Measurements from ENCODE around the gene GOLT1B. TPM values are rescaled to one million over a fixed set of nuclear protein-coding genes. Genes with fewer than 3 reads are reported as not detected.

GOLT1B gene
- total RNA-seq, 1 experiment from 2014 or later: 19.0 TPM

DNA sequence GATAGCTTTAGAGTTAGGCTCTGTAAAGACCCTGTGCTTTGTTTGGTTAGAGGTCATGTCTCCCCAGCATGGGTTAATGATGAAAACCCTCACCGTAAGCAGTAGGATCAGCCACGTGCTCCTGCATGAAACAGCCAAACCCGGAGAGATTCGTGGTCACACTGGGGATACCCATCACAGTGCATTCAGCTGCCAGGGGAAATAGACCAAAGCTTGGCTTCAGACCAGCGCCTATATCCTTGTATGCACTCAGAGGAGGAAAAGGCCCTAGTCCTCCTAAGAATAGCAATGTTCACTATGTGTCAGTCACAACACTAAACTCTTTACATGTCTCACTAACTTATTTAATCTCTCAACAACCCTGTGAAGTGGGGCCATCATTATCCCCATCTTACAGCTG is 40.8 kb downstream of the GOLT1B start:
- Histone ChIP-seq H3K27me3 (ENCODE audit: low read length) (no peaks in the 10 kb centered on the region), H3K9me2 (replicated peaks; ENCODE audit: low read length) (no peaks in the 10 kb centered on the region), H3K9ac (ENCODE audit: low read length) (no peak overlapping the region), H3K4me1 (ENCODE audit: insufficient read depth, low read length) (no peaks in the 10 kb centered on the region), H3K4me2 (ENCODE audit: low read length) (no peak overlapping the region), H3K36me3 (ENCODE audit: low read depth, low read length) (no peaks in the 10 kb centered on the region), H3K9me3 (ENCODE audit: low read length) (no peaks in the 10 kb centered on the region), H2AFZ (ENCODE audit: low read length) (no peak overlapping the region), H3K79me2 (ENCODE audit: low read length) (no peaks in the 10 kb centered on the region), H3K27ac (ENCODE audit: low read length) (no peak overlapping the region), H3F3A (ENCODE audit: low read length, unreplicated experiment) (no peaks in the 10 kb centered on the region), H3K4me3 (ENCODE audit: low read length) (no peak overlapping the region), H4K20me1 (ENCODE audit: low read length) (no peaks in the 10 kb centered on the region)
- DNase-seq (no peak), ATAC-seq (no peak)
- ChIA-PET CTCF (no interaction called here), POLR2A (ENCODE audit: unreplicated experiment) (interaction anchor here (0.6 kb wide), 1 partner anchor 104 kb away, joined by 7 read pairs; no protein-coding TSS in a partner anchor)
- no peak for TF ChIP-seq EZH2phosphoT487 (IDR thresholded peaks at IDR 0.05; ENCODE audit: borderline replicate concordance, low read length)
- TF ChIP-seq, protein P1, sequence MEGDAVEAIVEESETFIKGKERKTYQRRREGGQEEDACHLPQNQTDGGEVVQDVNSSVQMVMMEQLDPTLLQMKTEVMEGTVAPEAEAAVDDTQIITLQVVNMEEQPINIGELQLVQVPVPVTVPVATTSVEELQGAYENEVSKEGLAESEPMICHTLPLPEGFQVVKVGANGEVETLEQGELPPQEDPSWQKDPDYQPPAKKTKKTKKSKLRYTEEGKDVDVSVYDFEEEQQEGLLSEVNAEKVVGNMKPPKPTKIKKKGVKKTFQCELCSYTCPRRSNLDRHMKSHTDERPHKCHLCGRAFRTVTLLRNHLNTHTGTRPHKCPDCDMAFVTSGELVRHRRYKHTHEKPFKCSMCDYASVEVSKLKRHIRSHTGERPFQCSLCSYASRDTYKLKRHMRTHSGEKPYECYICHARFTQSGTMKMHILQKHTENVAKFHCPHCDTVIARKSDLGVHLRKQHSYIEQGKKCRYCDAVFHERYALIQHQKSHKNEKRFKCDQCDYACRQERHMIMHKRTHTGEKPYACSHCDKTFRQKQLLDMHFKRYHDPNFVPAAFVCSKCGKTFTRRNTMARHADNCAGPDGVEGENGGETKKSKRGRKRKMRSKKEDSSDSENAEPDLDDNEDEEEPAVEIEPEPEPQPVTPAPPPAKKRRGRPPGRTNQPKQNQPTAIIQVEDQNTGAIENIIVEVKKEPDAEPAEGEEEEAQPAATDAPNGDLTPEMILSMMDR (conservative IDR thresholded peaks at IDR 0.05; ENCODE audit: low read depth, low read length): no peak
- no peak for TF ChIP-seq EZH2 (IDR thresholded peaks at IDR 0.05; ENCODE audit: low read length, unreplicated experiment)
- no TSS peak for BruUV-seq (replicated peaks)
- intact Hi-C loops (cut with micrococcal nuclease): no loop called here

DNA sequence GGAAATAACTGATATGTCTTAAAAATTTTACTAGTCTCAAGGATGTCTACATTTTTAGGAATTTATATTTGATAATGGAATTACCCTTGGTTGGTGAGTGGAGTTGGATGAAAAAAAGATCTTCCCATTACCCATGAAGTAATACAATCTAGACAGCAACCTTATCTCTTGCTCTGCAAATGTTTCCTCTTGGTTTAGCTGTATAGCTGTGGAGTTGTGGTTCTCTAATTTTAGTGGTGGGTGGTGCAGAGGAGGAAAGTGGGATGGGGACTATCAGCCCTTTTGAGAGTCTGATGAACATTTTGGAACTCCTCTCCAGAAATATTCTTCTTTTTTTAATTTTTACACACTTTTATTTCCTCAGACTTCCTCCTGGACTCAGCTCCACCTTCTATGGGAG is 41.6 kb downstream of the GOLT1B start:
- Histone ChIP-seq H3K4me2 (ENCODE audit: low read length) (no peak overlapping the region), H3K9me2 (replicated peaks; ENCODE audit: low read length) (no peaks in the 10 kb centered on the region), H3K27me3 (ENCODE audit: low read length) (no peaks in the 10 kb centered on the region), H3K9me3 (ENCODE audit: low read length) (no peaks in the 10 kb centered on the region), H3K27ac (ENCODE audit: low read length) (no peak overlapping the region), H3K4me1 (ENCODE audit: insufficient read depth, low read length) (no peaks in the 10 kb centered on the region), H3K4me3 (ENCODE audit: low read length) (no peak overlapping the region), H3F3A (ENCODE audit: low read length, unreplicated experiment) (no peaks in the 10 kb centered on the region), H2AFZ (ENCODE audit: low read length) (no peak overlapping the region), H3K36me3 (ENCODE audit: low read depth, low read length) (no peaks in the 10 kb centered on the region), H3K9ac (ENCODE audit: low read length) (no peak overlapping the region), H4K20me1 (ENCODE audit: low read length) (no peaks in the 10 kb centered on the region), H3K79me2 (ENCODE audit: low read length) (no peaks in the 10 kb centered on the region)
- no peak for ATAC-seq
- ChIA-PET CTCF (no interaction called here), POLR2A (ENCODE audit: unreplicated experiment) (no interaction called here)
- BruUV-seq (replicated peaks): no TSS peak
- DNase-seq: no peak
- intact Hi-C loops (cut with micrococcal nuclease): no loop called here
- TF ChIP-seq, protein P1 (conservative IDR thresholded peaks at IDR 0.05; ENCODE audit: low read depth, low read length): no peak
- TF ChIP-seq EZH2 (IDR thresholded peaks at IDR 0.05; ENCODE audit: low read length, unreplicated experiment): no peak
- no peak for TF ChIP-seq EZH2phosphoT487 (IDR thresholded peaks at IDR 0.05; ENCODE audit: borderline replicate concordance, low read length)

DNA sequence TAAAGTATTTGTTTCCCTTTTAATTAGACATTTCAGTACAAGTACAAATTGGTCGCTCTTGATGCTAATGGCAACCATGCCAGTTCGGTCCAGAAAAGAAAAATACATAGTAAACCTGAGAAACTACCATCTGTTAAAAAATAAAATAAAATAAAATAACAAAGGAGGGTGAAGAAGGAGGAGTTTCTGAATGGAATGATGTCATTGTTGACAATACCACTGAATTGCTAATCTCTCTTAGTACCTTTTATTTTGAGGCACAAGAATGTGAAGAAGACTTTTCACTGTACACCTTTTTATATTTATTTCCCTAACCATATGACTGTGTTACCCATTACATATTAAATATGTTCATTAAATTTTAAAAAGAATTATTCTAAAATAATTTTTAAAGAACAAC is 44.0 kb downstream of the GOLT1B start:
- TF ChIP-seq EZH2 (IDR thresholded peaks at IDR 0.05; ENCODE audit: low read length, unreplicated experiment) (no peak), EZH2phosphoT487 (IDR thresholded peaks at IDR 0.05; ENCODE audit: borderline replicate concordance, low read length) (no peak)
- TF ChIP-seq, protein P1 (conservative IDR thresholded peaks at IDR 0.05; ENCODE audit: low read depth, low read length): no peak
- no TSS peak for BruUV-seq (replicated peaks)
- POLR2A ChIA-PET (ENCODE audit: unreplicated experiment): no interaction called here
- H3K4me1 ChIP-seq (ENCODE audit: insufficient read depth, low read length): no peaks in the 10 kb centered on the region
- no peaks in the 10 kb centered on the region for H3K36me3 ChIP-seq (ENCODE audit: low read depth, low read length)
- no peaks in the 10 kb centered on the region for H3K9me3 ChIP-seq (ENCODE audit: low read length)
- DNase-seq (no peak), ATAC-seq (no peak)
- H3K79me2 ChIP-seq (ENCODE audit: low read length): no peaks in the 10 kb centered on the region
- no peaks in the 10 kb centered on the region for H4K20me1 ChIP-seq (ENCODE audit: low read length)
- no peak overlapping the region for H3K4me3 ChIP-seq (ENCODE audit: low read length)
- H3F3A ChIP-seq (ENCODE audit: low read length, unreplicated experiment): no peaks in the 10 kb centered on the region
- no peaks in the 10 kb centered on the region for H3K9me2 ChIP-seq (replicated peaks; ENCODE audit: low read length)
- no peak overlapping the region for H3K9ac ChIP-seq (ENCODE audit: low read length)
- no peak overlapping the region for H3K27ac ChIP-seq (ENCODE audit: low read length)
- H2AFZ ChIP-seq (ENCODE audit: low read length): no peak overlapping the region
- intact Hi-C loops (cut with micrococcal nuclease): no loop called here
- H3K27me3 ChIP-seq (ENCODE audit: low read length): no peaks in the 10 kb centered on the region
- no peak overlapping the region for H3K4me2 ChIP-seq (ENCODE audit: low read length)
- CTCF ChIA-PET: no interaction called here

All from PC-3 (cell line).